GM23338 (cell line): ENCODE results near the gene VOPP1. TPM values are rescaled to one million over a fixed set of nuclear protein-coding genes. Genes with fewer than 3 reads are reported as not detected.
A peak's percentile ranks its signal among the peaks of the same experiment; 100 is the strongest.

Source experiments
- ATAC-seq: fragments of 200-7000 bp; cut with Tn5 transposase; 3 replicates; pipeline ENCODE4 v1.9.1; 2020
- DNase-seq: peaks from one replicate; pipeline ENCODE4 v3.0.0-alpha.2; 2015; ENCODE audit warnings: low spot score
- H2AFZ ChIP-seq: fragments of 200-600 bp; sonication (generic); 2 replicates; pipeline ENCODE4 v1.8.0; 2016; ENCODE audit warnings: antibody characterized with exemption, mild to moderate bottlenecking, moderate library complexity
- H3F3A ChIP-seq: fragments of 200-600 bp; sonication (generic); replicated peaks from 2 replicates; pipeline ENCODE4 v1.8.0; 2017; ENCODE audit warnings: antibody characterized with exemption, mixed run types, low read depth
- H3K27ac ChIP-seq: fragments of 200-600 bp; sonication (generic); 2 replicates; pipeline ENCODE4 v1.6.1; 2016; ENCODE audit warnings: low read depth
- H3K27me3 ChIP-seq: fragments of 200-600 bp; sonication (generic); 2 replicates; pipeline ENCODE4 v1.8.0; 2016; ENCODE audit warnings: mild to moderate bottlenecking, mixed run types, moderate library complexity; ENCODE audit not compliant: insufficient read depth
- H3K36me3 ChIP-seq: fragments of 200-600 bp; sonication (generic); 2 replicates; pipeline ENCODE4 v1.8.0; 2016; ENCODE audit warnings: mild to moderate bottlenecking; ENCODE audit not compliant: insufficient read depth
- H3K4me1 ChIP-seq: fragments of 200-600 bp; sonication (generic); 2 replicates; pipeline ENCODE4 v1.8.0; 2016; ENCODE audit warnings: mild to moderate bottlenecking, moderate library complexity; ENCODE audit not compliant: insufficient read depth
- H3K4me2 ChIP-seq: fragments of 200-600 bp; sonication (generic); 2 replicates; pipeline ENCODE4 v1.7.1; 2017; ENCODE audit warnings: mixed run types
- H3K4me3 ChIP-seq: fragments of 200-600 bp; sonication (generic); 2 replicates; pipeline ENCODE4 v1.6.1; 2016; ENCODE audit warnings: mixed run types
- H3K79me2 ChIP-seq: fragments of 200-600 bp; sonication (generic); replicated peaks from 2 replicates; pipeline ENCODE4 v1.8.0; 2017; ENCODE audit warnings: mild to moderate bottlenecking; ENCODE audit not compliant: insufficient read depth
- H3K9me2 ChIP-seq: fragments of 200-600 bp; sonication (generic); 2 replicates; pipeline ENCODE4 v1.8.0; 2017; ENCODE audit not compliant: insufficient read depth
- H4K20me1 ChIP-seq: fragments of 200-600 bp; sonication (generic); replicated peaks from 2 replicates; pipeline ENCODE4 v1.8.0; 2017; ENCODE audit warnings: mild to moderate bottlenecking; ENCODE audit not compliant: insufficient read depth
- H3K27ac Mint-ChIP-seq: 2 replicates; pipeline ENCODE4 v1.8.0; 2020; ENCODE audit warnings: inconsistent platforms, mild to moderate bottlenecking, moderate library complexity, mixed read lengths
- H3K27me3 Mint-ChIP-seq: 3 replicates; pipeline ENCODE4 v1.8.0; 2022; ENCODE audit warnings: low read depth, mild to moderate bottlenecking, moderate library complexity, mixed read lengths, inconsistent platforms; ENCODE audit not compliant: insufficient read depth, poor library complexity
- H3K36me3 Mint-ChIP-seq: 3 replicates; pipeline ENCODE4 v1.8.0; 2021; ENCODE audit warnings: low read depth, mild to moderate bottlenecking, inconsistent platforms, moderate library complexity, mixed read lengths
- H3K4me1 Mint-ChIP-seq: 3 replicates; pipeline ENCODE4 v1.8.0; 2020; ENCODE audit warnings: mild to moderate bottlenecking, inconsistent platforms, mixed read lengths
- H3K4me3 Mint-ChIP-seq: 3 replicates; pipeline ENCODE4 v1.8.0; 2021; ENCODE audit warnings: moderate library complexity, mild to moderate bottlenecking, inconsistent platforms, mixed read lengths
- H3K9me3 Mint-ChIP-seq: 3 replicates; pipeline ENCODE4 v1.8.0; 2020; ENCODE audit warnings: moderate library complexity, mild to moderate bottlenecking, inconsistent platforms, mixed read lengths
- CREB1 ChIP-seq: fragments of 250-450 bp; sonication (Bioruptor Pico); IDR thresholded peaks from 2 replicates; pipeline ENCODE4 v1.5.0; 2020; ENCODE audit warnings: low read depth, mild to moderate bottlenecking, moderate library complexity
- EZH2 ChIP-seq: fragments of 200-600 bp; sonication (generic); IDR thresholded peaks from one replicate; pipeline ENCODE4 v1.8.0; 2017; ENCODE audit warnings: antibody characterized with exemption, mild to moderate bottlenecking, low read depth; ENCODE audit not compliant: unreplicated experiment
- EZH2phosphoT487 ChIP-seq: fragments of 200-600 bp; sonication (generic); IDR thresholded peaks from one replicate; pipeline ENCODE4 v1.8.1; 2018; ENCODE audit warnings: antibody characterized with exemption; ENCODE audit not compliant: unreplicated experiment
- JUNB ChIP-seq: IDR thresholded peaks from one replicate; pipeline ENCODE4 v1.6.1; 2016; ENCODE audit warnings: antibody characterized with exemption; ENCODE audit not compliant: unreplicated experiment
- NANOG ChIP-seq: IDR thresholded peaks from 2 replicates; pipeline ENCODE4 v1.6.1; 2016; ENCODE audit warnings: antibody characterized with exemption, borderline replicate concordance
- POLR2AphosphoS5 ChIP-seq: IDR thresholded peaks from 2 replicates; pipeline ENCODE4 v1.6.1; 2016; ENCODE audit warnings: antibody characterized with exemption, low read depth
- STAT1 ChIP-seq: IDR thresholded peaks from one replicate; pipeline ENCODE4 v1.6.1; 2016; ENCODE audit warnings: antibody characterized with exemption; ENCODE audit not compliant: unreplicated experiment
- ZNF114 ChIP-seq: fragments of 250-450 bp; sonication (Bioruptor Pico); IDR thresholded peaks from 2 replicates; pipeline ENCODE4 v1.5.0; 2020; ENCODE audit warnings: mild to moderate bottlenecking, moderate library complexity
- ZNF331 ChIP-seq: fragments of 250-450 bp; sonication (Bioruptor Pico); IDR thresholded peaks from 2 replicates; pipeline ENCODE4 v1.5.0; 2020; ENCODE audit warnings: low read depth, mild to moderate bottlenecking, moderate library complexity
- polyA plus RNA-seq: library from polyadenylated mRNA; unstranded; fragments of >200 nt; fragmentation: Nextera tagmentation; extraction: Ambion mirVana; gene quantifications from 2 replicates; pipeline ENCODE4 v1.2.1, GENCODE V29; 2016
- total RNA-seq: library from RNA; depleted of rRNA; stranded (reverse); fragments of >200 nt; shearing (Covaris generic); gene quantifications from 2 replicates; pipeline ENCODE4 v1.2.3, GENCODE V29; 2014
- TF ChIP-seq, protein P1 (sequence below): fragments of 250-450 bp; sonication (Bioruptor Pico); IDR thresholded peaks from 2 replicates; pipeline ENCODE4 v1.5.0; 2020; ENCODE audit warnings: mild to moderate bottlenecking, moderate library complexity
- TF ChIP-seq, protein P2 (sequence below): IDR thresholded peaks from one replicate; pipeline ENCODE4 v1.6.1; 2018; ENCODE audit warnings: antibody characterized with exemption; ENCODE audit not compliant: unreplicated experiment
- TF ChIP-seq, protein P3 (sequence below): IDR thresholded peaks from 2 replicates; pipeline ENCODE4 v1.6.1; 2016; ENCODE audit warnings: antibody characterized with exemption
- TF ChIP-seq, protein P4 (sequence below), 2 experiments: fragments of 200-600 bp in 1 of 2; sonication (generic) in 1 of 2; conservative IDR thresholded peaks; 2 replicates each; pipeline versions ENCODE4 v1.5.1 to v1.6.1; 2016 to 2017; ENCODE audit warnings: antibody characterized with exemption in 2 of 2, low read depth in 2 of 2, mild to moderate bottlenecking in 2 of 2, moderate library complexity in 1 of 2

VOPP1 gene
- total and polyA plus RNA-seq, 2 experiments from 2014 or later, result 28.2 to 73.7 TPM

DNA sequence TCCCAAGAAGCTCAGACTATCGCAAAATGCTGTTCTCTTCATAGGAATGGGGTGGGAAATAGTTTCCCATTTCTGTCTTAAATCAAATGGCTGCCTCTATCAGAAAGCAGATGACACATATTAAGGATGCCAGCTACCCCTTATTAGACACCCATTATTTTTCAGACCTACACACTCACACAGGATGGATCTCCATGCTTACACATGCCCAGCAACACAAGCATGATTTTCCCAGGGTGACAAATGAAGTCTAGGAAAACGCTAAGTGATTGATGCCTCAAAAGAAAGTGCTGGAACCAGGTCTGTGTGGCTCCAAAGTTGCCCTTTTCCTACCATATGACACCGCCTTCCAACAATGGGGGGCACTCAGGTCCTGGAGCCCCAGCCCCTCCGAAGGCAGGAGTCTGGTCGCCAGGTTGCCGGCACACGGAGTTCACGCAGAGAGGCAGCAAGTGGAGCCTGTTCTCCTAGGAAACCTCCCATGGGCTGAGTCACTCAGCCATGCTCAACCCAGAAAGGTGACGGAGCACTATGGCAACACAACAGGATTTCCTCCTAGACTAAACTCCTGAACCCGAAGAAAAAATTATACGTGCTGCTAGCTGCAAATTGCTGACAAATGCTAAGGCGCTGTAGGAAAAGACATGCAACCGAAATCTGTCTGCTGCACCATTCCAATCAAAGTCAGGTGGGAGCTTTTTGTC, 19.8 kb downstream of the VOPP1 start:
- Histone ChIP-seq H3K9me2 (no peaks in the 10 kb centered on the region), H2AFZ (no peak overlapping the region), H3K4me1 (peaks cover 84% of the 10 kb centered on the region), H3K36me3 (no peaks in the 10 kb centered on the region; the same call in 1 of the 2 replicates), H3K4me3 (no peak overlapping the region), H3K79me2 (peaks cover 97% of the 10 kb centered on the region), H3K27ac (no peak overlapping the region), H3K27me3 (no peaks in the 10 kb centered on the region), H4K20me1 (peaks cover 38% of the 10 kb centered on the region), H3K4me2 (peak overlapping the region; percentile 49; the same call in 1 of the 2 replicates), H3F3A (no peaks in the 10 kb centered on the region)
- H3K36me3 Mint-ChIP-seq, result peaks cover 5% of the 10 kb centered on the region; the same call in 1 of the 3 replicates
- no peak for ATAC-seq
- TF ChIP-seq EZH2, result no peak
- TF ChIP-seq, protein P1, sequence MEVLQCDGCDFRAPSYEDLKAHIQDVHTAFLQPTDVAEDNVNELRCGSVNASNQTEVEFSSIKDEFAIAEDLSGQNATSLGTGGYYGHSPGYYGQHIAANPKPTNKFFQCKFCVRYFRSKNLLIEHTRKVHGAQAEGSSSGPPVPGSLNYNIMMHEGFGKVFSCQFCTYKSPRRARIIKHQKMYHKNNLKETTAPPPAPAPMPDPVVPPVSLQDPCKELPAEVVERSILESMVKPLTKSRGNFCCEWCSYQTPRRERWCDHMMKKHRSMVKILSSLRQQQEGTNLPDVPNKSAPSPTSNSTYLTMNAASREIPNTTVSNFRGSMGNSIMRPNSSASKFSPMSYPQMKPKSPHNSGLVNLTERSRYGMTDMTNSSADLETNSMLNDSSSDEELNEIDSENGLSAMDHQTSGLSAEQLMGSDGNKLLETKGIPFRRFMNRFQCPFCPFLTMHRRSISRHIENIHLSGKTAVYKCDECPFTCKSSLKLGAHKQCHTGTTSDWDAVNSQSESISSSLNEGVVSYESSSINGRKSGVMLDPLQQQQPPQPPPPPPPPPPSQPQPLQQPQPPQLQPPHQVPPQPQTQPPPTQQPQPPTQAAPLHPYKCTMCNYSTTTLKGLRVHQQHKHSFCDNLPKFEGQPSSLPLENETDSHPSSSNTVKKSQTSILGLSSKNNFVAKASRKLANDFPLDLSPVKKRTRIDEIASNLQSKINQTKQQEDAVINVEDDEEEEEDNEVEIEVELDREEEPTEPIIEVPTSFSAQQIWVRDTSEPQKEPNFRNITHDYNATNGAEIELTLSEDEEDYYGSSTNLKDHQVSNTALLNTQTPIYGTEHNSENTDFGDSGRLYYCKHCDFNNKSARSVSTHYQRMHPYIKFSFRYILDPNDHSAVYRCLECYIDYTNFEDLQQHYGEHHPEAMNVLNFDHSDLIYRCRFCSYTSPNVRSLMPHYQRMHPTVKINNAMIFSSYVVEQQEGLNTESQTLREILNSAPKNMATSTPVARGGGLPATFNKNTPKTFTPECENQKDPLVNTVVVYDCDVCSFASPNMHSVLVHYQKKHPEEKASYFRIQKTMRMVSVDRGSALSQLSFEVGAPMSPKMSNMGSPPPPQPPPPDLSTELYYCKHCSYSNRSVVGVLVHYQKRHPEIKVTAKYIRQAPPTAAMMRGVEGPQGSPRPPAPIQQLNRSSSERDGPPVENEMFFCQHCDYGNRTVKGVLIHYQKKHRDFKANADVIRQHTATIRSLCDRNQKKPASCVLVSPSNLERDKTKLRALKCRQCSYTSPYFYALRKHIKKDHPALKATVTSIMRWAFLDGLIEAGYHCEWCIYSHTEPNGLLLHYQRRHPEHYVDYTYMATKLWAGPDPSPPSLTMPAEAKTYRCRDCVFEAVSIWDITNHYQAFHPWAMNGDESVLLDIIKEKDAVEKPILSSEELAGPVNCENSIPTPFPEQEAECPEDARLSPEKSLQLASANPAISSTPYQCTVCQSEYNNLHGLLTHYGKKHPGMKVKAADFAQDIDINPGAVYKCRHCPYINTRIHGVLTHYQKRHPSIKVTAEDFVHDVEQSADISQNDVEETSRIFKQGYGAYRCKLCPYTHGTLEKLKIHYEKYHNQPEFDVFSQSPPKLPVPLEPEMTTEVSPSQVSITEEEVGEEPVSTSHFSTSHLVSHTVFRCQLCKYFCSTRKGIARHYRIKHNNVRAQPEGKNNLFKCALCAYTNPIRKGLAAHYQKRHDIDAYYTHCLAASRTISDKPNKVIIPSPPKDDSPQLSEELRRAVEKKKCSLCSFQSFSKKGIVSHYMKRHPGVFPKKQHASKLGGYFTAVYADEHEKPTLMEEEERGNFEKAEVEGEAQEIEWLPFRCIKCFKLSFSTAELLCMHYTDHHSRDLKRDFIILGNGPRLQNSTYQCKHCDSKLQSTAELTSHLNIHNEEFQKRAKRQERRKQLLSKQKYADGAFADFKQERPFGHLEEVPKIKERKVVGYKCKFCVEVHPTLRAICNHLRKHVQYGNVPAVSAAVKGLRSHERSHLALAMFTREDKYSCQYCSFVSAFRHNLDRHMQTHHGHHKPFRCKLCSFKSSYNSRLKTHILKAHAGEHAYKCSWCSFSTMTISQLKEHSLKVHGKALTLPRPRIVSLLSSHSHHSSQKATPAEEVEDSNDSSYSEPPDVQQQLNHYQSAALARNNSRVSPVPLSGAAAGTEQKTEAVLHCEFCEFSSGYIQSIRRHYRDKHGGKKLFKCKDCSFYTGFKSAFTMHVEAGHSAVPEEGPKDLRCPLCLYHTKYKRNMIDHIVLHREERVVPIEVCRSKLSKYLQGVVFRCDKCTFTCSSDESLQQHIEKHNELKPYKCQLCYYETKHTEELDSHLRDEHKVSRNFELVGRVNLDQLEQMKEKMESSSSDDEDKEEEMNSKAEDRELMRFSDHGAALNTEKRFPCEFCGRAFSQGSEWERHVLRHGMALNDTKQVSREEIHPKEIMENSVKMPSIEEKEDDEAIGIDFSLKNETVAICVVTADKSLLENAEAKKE (CRISPR knock-in tag), result no peak
- TF ChIP-seq CREB1 (CRISPR knock-in tag), result no peak
- no peak for TF ChIP-seq STAT1
- TF ChIP-seq NANOG, result no peak
- TF ChIP-seq, protein P2, sequence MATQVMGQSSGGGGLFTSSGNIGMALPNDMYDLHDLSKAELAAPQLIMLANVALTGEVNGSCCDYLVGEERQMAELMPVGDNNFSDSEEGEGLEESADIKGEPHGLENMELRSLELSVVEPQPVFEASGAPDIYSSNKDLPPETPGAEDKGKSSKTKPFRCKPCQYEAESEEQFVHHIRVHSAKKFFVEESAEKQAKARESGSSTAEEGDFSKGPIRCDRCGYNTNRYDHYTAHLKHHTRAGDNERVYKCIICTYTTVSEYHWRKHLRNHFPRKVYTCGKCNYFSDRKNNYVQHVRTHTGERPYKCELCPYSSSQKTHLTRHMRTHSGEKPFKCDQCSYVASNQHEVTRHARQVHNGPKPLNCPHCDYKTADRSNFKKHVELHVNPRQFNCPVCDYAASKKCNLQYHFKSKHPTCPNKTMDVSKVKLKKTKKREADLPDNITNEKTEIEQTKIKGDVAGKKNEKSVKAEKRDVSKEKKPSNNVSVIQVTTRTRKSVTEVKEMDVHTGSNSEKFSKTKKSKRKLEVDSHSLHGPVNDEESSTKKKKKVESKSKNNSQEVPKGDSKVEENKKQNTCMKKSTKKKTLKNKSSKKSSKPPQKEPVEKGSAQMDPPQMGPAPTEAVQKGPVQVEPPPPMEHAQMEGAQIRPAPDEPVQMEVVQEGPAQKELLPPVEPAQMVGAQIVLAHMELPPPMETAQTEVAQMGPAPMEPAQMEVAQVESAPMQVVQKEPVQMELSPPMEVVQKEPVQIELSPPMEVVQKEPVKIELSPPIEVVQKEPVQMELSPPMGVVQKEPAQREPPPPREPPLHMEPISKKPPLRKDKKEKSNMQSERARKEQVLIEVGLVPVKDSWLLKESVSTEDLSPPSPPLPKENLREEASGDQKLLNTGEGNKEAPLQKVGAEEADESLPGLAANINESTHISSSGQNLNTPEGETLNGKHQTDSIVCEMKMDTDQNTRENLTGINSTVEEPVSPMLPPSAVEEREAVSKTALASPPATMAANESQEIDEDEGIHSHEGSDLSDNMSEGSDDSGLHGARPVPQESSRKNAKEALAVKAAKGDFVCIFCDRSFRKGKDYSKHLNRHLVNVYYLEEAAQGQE, result no peak
- TF ChIP-seq ZNF331 (CRISPR knock-in tag), result no peak
- no peak for TF ChIP-seq EZH2phosphoT487
- TF ChIP-seq, protein P3, sequence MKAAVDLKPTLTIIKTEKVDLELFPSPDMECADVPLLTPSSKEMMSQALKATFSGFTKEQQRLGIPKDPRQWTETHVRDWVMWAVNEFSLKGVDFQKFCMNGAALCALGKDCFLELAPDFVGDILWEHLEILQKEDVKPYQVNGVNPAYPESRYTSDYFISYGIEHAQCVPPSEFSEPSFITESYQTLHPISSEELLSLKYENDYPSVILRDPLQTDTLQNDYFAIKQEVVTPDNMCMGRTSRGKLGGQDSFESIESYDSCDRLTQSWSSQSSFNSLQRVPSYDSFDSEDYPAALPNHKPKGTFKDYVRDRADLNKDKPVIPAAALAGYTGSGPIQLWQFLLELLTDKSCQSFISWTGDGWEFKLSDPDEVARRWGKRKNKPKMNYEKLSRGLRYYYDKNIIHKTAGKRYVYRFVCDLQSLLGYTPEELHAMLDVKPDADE, result no peak
- TF ChIP-seq POLR2AphosphoS5, result no peak
- TF ChIP-seq ZNF114, result no peak
- TF ChIP-seq, protein P4, sequence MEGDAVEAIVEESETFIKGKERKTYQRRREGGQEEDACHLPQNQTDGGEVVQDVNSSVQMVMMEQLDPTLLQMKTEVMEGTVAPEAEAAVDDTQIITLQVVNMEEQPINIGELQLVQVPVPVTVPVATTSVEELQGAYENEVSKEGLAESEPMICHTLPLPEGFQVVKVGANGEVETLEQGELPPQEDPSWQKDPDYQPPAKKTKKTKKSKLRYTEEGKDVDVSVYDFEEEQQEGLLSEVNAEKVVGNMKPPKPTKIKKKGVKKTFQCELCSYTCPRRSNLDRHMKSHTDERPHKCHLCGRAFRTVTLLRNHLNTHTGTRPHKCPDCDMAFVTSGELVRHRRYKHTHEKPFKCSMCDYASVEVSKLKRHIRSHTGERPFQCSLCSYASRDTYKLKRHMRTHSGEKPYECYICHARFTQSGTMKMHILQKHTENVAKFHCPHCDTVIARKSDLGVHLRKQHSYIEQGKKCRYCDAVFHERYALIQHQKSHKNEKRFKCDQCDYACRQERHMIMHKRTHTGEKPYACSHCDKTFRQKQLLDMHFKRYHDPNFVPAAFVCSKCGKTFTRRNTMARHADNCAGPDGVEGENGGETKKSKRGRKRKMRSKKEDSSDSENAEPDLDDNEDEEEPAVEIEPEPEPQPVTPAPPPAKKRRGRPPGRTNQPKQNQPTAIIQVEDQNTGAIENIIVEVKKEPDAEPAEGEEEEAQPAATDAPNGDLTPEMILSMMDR (conservative IDR thresholded peaks at IDR 0.05; ENCODE audit: low read depth in 2 of 2), result no peak
- TF ChIP-seq JUNB, result no peak
- H3K27ac Mint-ChIP-seq, result peak overlapping the region; percentile 83
- no peak for DNase-seq
- no peak overlapping the region for H3K4me3 Mint-ChIP-seq
- H3K4me1 Mint-ChIP-seq, result peaks cover 94% of the 10 kb centered on the region
- no peaks in the 10 kb centered on the region for H3K9me3 Mint-ChIP-seq
- peaks cover 21% of the 10 kb centered on the region for H3K27me3 Mint-ChIP-seq
